Measurements from ENCODE around the gene CFAP299.

Gene CFAP299

DNA sequence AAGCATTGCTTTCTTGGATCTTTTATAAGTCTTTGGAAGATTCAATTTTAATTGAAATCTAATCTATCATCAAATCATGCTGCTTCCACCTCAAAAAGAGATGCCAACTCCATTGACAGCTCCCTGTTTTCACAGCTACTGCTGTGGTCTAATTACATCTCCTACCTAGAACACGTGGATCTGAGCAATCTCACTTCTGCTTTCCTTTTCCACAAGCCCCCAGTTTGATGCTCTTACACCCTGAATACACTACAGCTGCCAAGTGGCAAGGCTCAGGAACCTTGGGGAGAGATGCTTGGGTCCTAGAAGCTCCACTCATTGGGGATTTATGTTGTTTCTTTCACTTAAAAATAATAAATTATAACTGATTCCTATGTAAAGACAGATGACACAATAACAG, 172.0 kb downstream of the CFAP299 start:
- DNase-seq (ENCODE audit: low read depth in 2 of 2): no peak

GRCh38 chr4:80515496-80515895, 180.0 kb downstream of the CFAP299 start:
- no peak for DNase-seq (ENCODE audit: low read depth in 2 of 2)

- DNase-seq (ENCODE audit: low read depth in 2 of 2): no peak
Measured at GRCh38 chr4:80521438-80521837, 185.9 kb downstream of the CFAP299 start.

- no peak for DNase-seq (ENCODE audit: low read depth in 2 of 2)
Measured at GRCh38 chr4:80526697-80527096, 191.2 kb downstream of the CFAP299 start.

GRCh38 chr4:80529026-80529425, 193.5 kb downstream of the CFAP299 start:
- DNase-seq (ENCODE audit: low read depth in 2 of 2): no peak

DNA sequence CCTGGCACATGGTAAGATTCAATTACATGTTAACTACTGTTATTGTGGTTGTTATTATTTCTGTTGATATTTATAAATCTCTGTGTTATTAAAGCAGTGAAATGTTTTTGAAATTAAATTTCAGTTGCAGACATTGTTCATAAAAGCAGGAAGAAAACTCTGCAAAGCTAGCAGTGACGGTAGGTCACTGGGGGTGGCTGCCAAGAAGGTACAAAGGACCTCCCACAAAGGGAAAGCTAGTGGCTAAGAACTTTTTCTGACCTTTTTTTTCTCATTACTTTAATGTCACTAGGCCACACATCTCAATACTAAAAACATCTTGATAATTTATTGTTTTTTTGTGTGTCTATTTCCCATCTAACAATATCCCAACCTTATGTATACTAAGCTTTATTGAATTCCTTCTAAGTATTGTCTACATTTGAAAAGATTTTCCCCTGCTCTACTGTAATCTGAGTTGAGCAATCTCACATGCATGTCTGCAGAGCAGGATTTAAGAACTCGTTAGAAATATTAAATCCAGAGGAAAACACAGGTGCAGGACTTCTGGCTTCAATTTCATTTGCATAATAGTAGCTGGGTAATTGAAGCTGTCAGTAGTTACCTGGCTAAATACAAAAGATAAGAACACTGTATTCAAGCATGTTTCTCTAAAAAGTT, 197.3 kb downstream of the CFAP299 start:
- DNase-seq (ENCODE audit: low read depth in 2 of 2): no peak

DNA sequence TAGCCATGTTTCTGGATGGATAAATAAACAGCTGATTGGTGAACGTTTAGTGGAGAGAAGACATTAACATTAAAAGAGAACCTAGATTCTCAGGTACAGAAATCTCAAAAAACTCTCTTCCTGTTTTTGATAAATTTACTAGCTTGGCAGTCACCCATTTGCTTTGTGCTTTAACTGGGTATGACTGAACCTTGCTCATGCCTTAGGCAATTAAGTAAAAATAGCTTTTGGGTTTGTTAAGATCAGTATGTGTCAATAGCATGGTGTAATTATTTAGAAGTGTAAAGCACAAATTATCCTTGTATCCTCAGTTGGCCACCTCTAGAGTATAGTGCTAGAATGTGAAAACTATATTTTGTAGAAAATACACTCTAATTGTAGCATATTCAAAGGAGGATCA, 200.0 kb downstream of the CFAP299 start:
- no peak for DNase-seq (ENCODE audit: low read depth in 2 of 2)

GRCh38 chr4:80538276-80538926, 202.9 kb downstream of the CFAP299 start:
- no peak for DNase-seq (ENCODE audit: low read depth in 2 of 2)

DNA sequence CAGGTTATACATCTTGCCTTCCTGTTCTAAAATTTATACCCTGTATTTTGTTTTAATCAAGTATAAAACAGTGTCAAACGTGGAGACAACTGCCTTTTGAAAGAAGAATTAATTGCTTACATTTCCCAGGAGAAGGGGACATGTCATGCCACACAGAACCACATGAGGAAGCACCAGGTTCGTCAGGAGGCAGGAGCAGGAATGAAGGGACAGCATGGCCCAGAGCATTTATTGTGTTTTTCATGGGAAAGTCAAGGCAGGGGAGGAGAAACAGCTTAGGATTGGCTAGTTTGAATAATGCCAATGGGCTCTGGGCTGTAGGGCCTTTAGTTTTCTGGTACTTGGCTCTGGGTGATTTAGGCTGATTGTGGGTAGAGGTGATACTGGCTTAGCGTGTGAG, 203.7 kb downstream of the CFAP299 start:
- DNase-seq (ENCODE audit: low read depth in 2 of 2): no peak

- no peak for DNase-seq (ENCODE audit: low read depth in 2 of 2)
Measured at GRCh38 chr4:80540349-80540748, 204.8 kb downstream of the CFAP299 start.

GRCh38 chr4:80540785-80541469, 205.4 kb downstream of the CFAP299 start:
- DNase-seq (ENCODE audit: low read depth in 2 of 2): no peak

DNA sequence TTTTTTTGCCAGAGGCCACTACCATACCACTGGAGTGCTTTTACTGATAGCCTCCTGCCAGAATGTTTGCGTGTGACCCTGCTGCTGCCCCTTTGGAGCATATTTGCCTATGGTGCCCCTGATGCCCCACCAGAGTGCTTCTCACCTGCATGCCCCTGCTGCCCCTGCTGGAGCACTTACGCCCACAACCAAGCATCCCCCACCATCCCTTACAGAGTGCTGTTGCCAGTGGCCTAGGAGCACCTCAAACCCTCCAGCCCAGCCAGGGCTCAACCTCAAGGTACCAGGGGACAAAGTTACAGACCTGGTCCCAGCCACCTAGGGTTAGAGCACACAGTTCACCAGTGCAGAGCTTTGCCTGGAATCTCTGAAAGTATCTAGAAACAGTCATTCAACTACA, 207.2 kb downstream of the CFAP299 start:
- DNase-seq (ENCODE audit: low read depth in 2 of 2): no peak

GRCh38 chr4:80560337-80560736, 224.8 kb downstream of the CFAP299 start:
- DNase-seq (ENCODE audit: low read depth in 2 of 2): no peak

DNA sequence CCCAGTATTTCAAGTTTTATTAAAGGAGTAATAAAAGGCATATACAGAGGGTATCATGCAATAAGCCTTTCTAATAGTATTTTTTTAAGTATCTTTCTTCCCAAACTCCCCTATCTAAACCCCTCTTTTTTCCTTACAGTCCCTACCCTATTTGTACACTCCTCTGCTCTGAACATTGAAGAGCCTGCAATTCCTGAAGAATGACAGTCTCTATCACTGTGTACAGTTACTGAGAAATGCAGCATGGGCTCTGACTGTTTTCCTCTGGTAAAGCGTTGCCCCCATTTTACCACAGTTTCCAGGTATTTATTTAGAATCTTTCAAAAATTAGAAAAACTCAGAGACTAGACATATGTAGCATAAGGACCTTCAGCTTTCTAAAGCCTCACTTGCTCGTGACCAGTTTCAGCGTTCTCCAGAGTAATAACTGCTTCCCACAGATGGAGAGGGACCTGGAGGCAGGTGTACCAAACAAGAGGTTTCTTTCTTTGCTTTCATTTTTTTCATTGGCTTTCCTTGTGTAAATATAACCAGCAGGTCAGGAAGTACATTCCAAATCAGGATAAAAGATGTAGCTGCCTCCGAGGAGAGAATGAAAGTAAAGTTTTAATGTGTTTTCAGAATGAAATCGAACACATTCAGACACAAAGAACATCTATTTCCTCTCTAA, 230.8 kb downstream of the CFAP299 start:
- DNase-seq (ENCODE audit: low read depth in 2 of 2): no peak

DNA sequence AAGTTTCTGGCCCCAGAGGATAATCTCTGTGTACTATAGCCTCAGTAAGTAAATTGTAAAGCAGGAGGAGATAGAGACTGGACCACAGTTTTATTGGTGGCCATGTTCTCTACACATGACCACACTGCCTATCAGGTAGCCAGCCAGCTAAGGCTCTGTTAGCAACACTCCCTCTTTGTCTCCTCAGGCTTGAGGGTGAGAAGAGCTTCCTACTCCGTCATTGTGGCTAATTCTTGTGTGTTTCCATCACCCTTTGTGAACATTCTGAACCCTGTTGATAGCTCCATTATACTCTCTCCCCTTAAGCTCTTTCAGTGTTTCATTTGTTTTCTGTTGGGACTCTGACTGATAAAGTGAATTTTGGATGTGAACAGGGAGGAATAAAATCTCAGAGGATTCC, 233.4 kb downstream of the CFAP299 start:
- no peak for DNase-seq (ENCODE audit: low read depth in 2 of 2)

DNA sequence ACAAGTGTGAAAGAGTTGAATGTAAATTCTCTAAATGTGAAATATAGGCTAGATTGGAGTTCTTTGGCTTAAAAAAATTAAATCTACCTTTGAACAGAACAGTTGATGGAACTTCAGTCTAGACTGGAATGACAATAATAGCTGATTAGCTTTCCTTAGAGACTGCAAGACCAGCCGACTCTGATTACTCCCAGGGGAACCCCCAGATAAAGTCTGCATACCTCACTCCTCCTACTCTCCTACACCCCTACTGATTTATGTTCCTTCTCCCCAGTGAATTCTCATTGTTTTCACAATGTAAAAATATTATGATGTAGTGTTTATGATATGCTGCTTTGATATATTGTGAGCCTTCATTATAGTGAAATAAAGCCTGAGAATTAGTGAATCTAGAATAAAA, 241.3 kb downstream of the CFAP299 start:
- DNase-seq (ENCODE audit: low read depth in 2 of 2): no peak

- no peak for DNase-seq (ENCODE audit: low read depth in 2 of 2)
Measured at GRCh38 chr4:80578001-80578400, 242.5 kb downstream of the CFAP299 start.

DNA sequence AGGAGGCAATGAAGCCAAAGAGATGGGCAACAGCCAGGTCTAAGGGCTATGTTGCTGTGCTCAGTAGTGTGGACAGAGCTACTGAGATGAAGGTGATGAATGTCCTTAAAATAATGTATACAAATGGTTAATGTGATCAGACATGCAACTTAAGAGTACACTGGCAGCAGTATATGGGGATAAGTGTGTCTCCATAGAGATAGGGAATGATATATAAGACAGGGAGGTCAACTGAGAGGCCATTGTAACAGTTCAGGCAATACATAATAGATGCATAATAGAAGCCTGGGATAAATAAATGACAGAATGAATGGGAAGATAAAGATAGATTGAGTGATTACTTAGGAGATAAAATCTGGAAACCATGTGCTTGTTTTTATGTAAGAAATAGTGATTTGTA, 250.0 kb downstream of the CFAP299 start:
- no peak for DNase-seq (ENCODE audit: low read depth in 2 of 2)

- DNase-seq (ENCODE audit: low read depth in 2 of 2): no peak
Measured at GRCh38 chr4:80586716-80587115, 251.2 kb downstream of the CFAP299 start.

- DNase-seq (ENCODE audit: low read depth in 2 of 2): no peak
Measured at GRCh38 chr4:80587871-80588385, 252.4 kb downstream of the CFAP299 start.

DNA sequence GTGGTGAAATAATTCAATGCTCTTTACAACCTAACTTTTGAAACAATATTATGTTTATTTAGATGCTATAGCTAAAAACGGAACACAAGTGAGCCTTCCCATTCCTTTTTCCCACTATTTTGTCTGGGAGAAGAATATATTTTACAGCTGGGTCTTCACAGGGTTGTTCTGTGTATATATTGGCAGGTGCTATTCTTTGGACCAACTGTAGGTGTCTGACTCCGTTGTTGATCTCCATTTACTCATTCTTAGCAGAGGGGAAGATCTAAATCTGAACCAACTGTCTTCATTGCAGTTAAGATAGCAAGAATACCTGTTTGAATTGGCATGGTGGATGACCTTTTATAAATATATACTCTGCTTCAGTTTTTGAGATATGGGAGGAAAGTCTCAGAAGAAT, 257.4 kb downstream of the CFAP299 start:
- no peak for DNase-seq (ENCODE audit: low read depth in 2 of 2)

- no peak for DNase-seq (ENCODE audit: low read depth in 2 of 2)
Measured at GRCh38 chr4:80594701-80595100, 259.2 kb downstream of the CFAP299 start.

Data from stimulated activated CD8-positive, alpha-beta memory T cell treated with anti-CD3 and anti-CD28 coated beads, Interleukin-15, amount 100 ng/mL, for 4 hours (primary cell).